ENCODE results near the gene ZFYVE16. TPM values are rescaled to one million over a fixed set of nuclear protein-coding genes. Genes with fewer than 3 reads are reported as not detected.
"Not testable (repeated sequence)": the region's sequence is repeated elsewhere in the genome, so short reads cannot be mapped to it uniquely, and the experiment has no call there.

Gene ZFYVE16
- total RNA-seq, 1 experiment from 2014 or later, result 52.7 TPM

GRCh38 chr5:80487444-80487828, 79.6 kb downstream of the ZFYVE16 start:
- BruUV-seq (replicated peaks), result TSS peak; percentile 53
- Mint-ChIP-seq H3K27me3 (ENCODE audit: unreplicated experiment) (no peaks in the 10 kb centered on the region), H3K4me1 (ENCODE audit: low read depth, unreplicated experiment) (peaks cover 29% of the 10 kb centered on the region), H3K36me3 (ENCODE audit: insufficient read depth, unreplicated experiment) (peaks cover 66% of the 10 kb centered on the region), H3K4me3 (ENCODE audit: low read depth, unreplicated experiment) (peak overlapping the region; percentile 89), H3K9me3 (ENCODE audit: low read depth, unreplicated experiment) (peaks cover 3% of the 10 kb centered on the region), H3K27ac (ENCODE audit: unreplicated experiment) (peak overlapping the region; percentile 66)
- intact Hi-C loops (cut with micrococcal nuclease; ENCODE audit: unreplicated experiment), result no loop called here
- CTCF ChIA-PET, result interaction anchor here (0.8 kb wide), 1 partner anchor 15 kb away, joined by 3 read pairs; no protein-coding TSS in a partner anchor
- no peak for DNase-seq
- TF ChIP-seq, protein P1, sequence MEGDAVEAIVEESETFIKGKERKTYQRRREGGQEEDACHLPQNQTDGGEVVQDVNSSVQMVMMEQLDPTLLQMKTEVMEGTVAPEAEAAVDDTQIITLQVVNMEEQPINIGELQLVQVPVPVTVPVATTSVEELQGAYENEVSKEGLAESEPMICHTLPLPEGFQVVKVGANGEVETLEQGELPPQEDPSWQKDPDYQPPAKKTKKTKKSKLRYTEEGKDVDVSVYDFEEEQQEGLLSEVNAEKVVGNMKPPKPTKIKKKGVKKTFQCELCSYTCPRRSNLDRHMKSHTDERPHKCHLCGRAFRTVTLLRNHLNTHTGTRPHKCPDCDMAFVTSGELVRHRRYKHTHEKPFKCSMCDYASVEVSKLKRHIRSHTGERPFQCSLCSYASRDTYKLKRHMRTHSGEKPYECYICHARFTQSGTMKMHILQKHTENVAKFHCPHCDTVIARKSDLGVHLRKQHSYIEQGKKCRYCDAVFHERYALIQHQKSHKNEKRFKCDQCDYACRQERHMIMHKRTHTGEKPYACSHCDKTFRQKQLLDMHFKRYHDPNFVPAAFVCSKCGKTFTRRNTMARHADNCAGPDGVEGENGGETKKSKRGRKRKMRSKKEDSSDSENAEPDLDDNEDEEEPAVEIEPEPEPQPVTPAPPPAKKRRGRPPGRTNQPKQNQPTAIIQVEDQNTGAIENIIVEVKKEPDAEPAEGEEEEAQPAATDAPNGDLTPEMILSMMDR (IDR thresholded peaks at IDR 0.05; ENCODE audit: unreplicated experiment), result no peak

DNA sequence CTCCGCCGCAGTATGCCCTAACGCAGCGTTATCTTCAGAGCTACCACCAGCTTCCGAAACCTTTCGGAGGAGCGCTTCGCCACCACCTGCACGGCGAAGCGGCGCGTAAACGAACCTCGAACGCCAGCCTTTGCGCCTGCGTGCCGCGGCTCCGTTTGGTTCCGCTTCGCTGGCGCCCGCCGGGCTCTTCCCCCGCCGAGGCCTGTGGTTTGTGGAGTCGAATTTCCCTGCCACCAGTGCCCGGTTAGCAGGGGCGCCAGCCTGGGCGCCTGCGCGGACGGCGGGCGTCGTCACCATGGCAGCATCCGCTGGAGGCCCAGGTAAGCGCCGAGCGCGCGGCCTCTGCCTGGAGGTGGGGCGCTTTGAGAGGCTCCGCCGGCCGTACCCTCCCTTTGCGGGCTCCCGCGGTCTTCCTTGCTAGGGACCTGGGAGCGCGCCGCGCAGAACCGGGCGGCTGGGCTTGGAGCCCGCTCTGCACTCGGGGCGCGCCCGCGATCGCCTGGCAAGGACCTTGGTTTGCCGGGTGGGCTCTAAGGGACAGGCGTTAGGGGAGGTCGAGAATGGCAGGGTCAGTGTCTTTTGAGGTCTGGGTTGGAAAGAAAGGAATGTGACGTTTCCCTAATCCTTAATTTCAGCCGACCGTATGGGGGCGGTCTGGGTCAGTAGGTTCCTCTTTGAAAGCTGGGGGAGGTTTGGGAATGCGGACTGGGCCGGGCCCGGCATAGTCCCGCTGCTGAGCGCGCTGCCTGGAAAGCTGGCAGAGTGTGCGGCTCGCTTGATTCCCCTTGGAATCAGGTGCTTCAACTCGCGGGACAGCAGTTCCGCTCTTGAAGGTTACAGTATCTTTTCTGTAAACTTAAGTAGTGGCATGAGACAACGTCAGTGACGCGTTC, 80.2 kb downstream of the ZFYVE16 start, which contains the start of gene FAM151B:
Gene FAM151B, plus strand, starts transcription at position 272 of the 893 bp plus-strand sequence. Its CDS starts 24 bp downstream, at position 296.
- CTCF ChIA-PET, result interaction anchor here (0.6 to 0.8 kb wide), 3 partner anchors 15 to 184 kb away, joined by 3 read pairs; partner anchors contain the start of genes DHFR and MSH3

DNA sequence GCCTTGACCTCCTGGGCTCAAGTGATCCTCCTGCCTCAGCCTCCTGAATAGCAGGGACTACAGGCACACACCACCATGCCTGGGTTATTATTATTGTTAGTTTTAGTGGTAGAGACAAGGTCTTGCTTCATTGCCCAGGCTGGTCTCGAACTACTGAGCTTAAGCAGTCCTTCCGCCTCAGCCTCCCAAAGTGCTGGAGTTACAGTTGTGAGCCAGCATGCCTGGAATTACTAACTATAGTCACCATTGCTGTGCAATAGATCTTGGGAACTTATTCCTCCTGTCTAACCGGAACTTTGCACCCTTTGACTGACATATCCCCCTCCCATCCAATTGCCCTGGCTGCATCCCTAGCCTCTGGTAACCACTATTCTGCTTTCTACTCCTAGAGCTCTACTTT, 83.4 kb downstream of the ZFYVE16 start:
- Mint-ChIP-seq H3K27ac (ENCODE audit: unreplicated experiment) (no peak overlapping the region), H3K36me3 (ENCODE audit: insufficient read depth, unreplicated experiment) (peaks cover 48% of the 10 kb centered on the region), H3K4me1 (ENCODE audit: low read depth, unreplicated experiment) (peaks cover 51% of the 10 kb centered on the region), H3K9me3 (ENCODE audit: low read depth, unreplicated experiment) (no peaks in the 10 kb centered on the region), H3K27me3 (ENCODE audit: unreplicated experiment) (no peaks in the 10 kb centered on the region), H3K4me3 (ENCODE audit: low read depth, unreplicated experiment) (no peak overlapping the region)
- intact Hi-C loops (cut with micrococcal nuclease; ENCODE audit: unreplicated experiment), result loop anchor here (5.0 kb wide), 1 partner anchor 76 kb away; no protein-coding TSS in a partner anchor
- no TSS peak for BruUV-seq (replicated peaks)
- DNase-seq, result no peak
- TF ChIP-seq, protein P1 (IDR thresholded peaks at IDR 0.05; ENCODE audit: unreplicated experiment), result no peak
- CTCF ChIA-PET, result no interaction called here

More for the DNA sequence above, 80.2 kb downstream of the ZFYVE16 start, which contains the start of gene FAM151B:
- DNase-seq, result peak; percentile 99
- TSS peak; percentile 42 for BruUV-seq (replicated peaks)
- peaks cover 61% of the 10 kb centered on the region for H3K36me3 Mint-ChIP-seq (ENCODE audit: insufficient read depth, unreplicated experiment)
- peaks cover 35% of the 10 kb centered on the region for H3K4me1 Mint-ChIP-seq (ENCODE audit: low read depth, unreplicated experiment)
- peak within 1 kb of the TSS; percentile 71 for H3K27ac Mint-ChIP-seq (ENCODE audit: unreplicated experiment)
- no peaks in the 10 kb centered on the region for H3K9me3 Mint-ChIP-seq (ENCODE audit: low read depth, unreplicated experiment)
- intact Hi-C loops (cut with micrococcal nuclease; ENCODE audit: unreplicated experiment), result loop anchor here (2.0 kb wide), 2 partner anchors 167 to 185 kb away; partner anchors contain the start of genes DHFR and MSH3
- H3K4me3 Mint-ChIP-seq (ENCODE audit: low read depth, unreplicated experiment), result peak within 1 kb of the TSS; percentile 89
- TF ChIP-seq, protein P1 (IDR thresholded peaks at IDR 0.05; ENCODE audit: unreplicated experiment), result no peak
- no peaks in the 10 kb centered on the region for H3K27me3 Mint-ChIP-seq (ENCODE audit: unreplicated experiment)

DNA sequence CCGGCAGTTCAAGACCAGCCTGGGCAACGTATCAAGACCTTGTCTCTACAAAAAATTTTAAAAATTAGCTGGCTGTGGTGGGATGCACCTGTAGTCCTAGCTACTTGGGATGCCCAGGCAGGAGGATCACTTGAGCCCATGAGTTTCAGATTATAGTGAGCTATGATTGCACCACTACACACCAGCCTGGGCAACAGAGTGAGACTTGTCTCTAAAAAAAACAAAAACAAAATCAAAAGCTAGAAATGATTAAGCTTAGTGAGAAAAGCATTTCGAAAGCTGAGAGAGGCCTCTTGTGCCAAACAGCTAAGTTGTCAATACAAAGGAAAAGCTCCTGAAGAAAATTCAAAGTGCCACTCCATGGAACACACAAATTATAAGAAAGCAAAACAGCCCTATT, 84.9 kb downstream of the ZFYVE16 start:
- intact Hi-C loops (cut with micrococcal nuclease; ENCODE audit: unreplicated experiment), result loop anchor here (5.0 kb wide), 1 partner anchor 75 kb away; no protein-coding TSS in a partner anchor
- H3K4me3 Mint-ChIP-seq (ENCODE audit: low read depth, unreplicated experiment), result no peak overlapping the region
- no peaks in the 10 kb centered on the region for H3K27me3 Mint-ChIP-seq (ENCODE audit: unreplicated experiment)
- peaks cover 35% of the 10 kb centered on the region for H3K36me3 Mint-ChIP-seq (ENCODE audit: insufficient read depth, unreplicated experiment)
- no peak for DNase-seq
- CTCF ChIA-PET, result no interaction called here
- H3K27ac Mint-ChIP-seq (ENCODE audit: unreplicated experiment), result peak overlapping the region; percentile 78
- H3K9me3 Mint-ChIP-seq (ENCODE audit: low read depth, unreplicated experiment), result no peaks in the 10 kb centered on the region
- BruUV-seq (replicated peaks), result no TSS peak
- TF ChIP-seq, protein P1 (IDR thresholded peaks at IDR 0.05; ENCODE audit: unreplicated experiment), result no peak
- peaks cover 40% of the 10 kb centered on the region for H3K4me1 Mint-ChIP-seq (ENCODE audit: low read depth, unreplicated experiment)

DNA sequence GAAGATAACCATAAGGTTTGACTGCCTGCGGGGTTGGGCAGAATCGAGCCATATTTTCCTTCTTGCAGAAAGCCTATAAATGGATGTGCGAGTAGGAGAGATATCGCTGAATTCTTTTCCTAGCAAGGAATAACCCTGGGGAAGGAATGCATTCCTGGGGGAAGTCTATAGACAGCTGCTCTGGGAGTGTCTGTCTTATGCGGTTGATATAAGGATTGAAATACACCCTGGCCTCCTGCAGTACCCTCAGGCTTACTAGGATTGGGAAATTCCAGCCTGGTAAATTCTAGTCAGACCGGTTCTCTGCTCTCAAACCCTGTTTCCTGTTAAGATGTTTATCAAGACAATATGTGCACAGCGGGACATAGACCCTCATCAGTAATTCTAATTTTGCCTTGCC, 85.6 kb downstream of the ZFYVE16 start:
- Mint-ChIP-seq H3K4me3 (ENCODE audit: low read depth, unreplicated experiment) (peak overlapping the region; percentile 42), H3K36me3 (ENCODE audit: insufficient read depth, unreplicated experiment) (peaks cover 28% of the 10 kb centered on the region), H3K4me1 (ENCODE audit: low read depth, unreplicated experiment) (peaks cover 40% of the 10 kb centered on the region), H3K27ac (ENCODE audit: unreplicated experiment) (peak overlapping the region; percentile 78)
- H3K9me3 Mint-ChIP-seq (ENCODE audit: low read depth, unreplicated experiment); BruUV-seq (replicated peaks); H3K27me3 Mint-ChIP-seq (ENCODE audit: unreplicated experiment): not testable (repeated sequence)
- peak; percentile 67 for DNase-seq
- intact Hi-C loops (cut with micrococcal nuclease; ENCODE audit: unreplicated experiment), result loop anchor here (5.0 kb wide), 1 partner anchor 74 kb away; no protein-coding TSS in a partner anchor
- CTCF ChIA-PET, result interaction anchor here (1.2 kb wide), 1 partner anchor 12 kb away, joined by 3 read pairs; no protein-coding TSS in a partner anchor

All from Calu3 (cell line).